B cell (primary cell): Measurements from ENCODE around the gene MBNL1. TPM values are rescaled to one million over a fixed set of nuclear protein-coding genes. Genes with fewer than 3 reads are reported as not detected.
A peak's percentile ranks its signal among the peaks of the same experiment; 100 is the strongest.

Experiments used
- ATAC-seq: fragments of 200-7000 bp; cut with Tn5 transposase; one replicate; pipeline ENCODE4 v1.10.0; 2021; ENCODE audit warnings: low read depth, mild to moderate bottlenecking, moderate number of reproducible peaks, moderate library complexity
- CTCF ChIA-PET: fragments of 350-600 bp; sonication (Branson Sonifier 250); formaldehyde crosslinking; loops from one replicate; lab custom pipeline; 2021; ENCODE audit warnings: antibody characterized with exemption, inconsistent platforms; lab: Charles Lee
- POLR2A ChIA-PET: fragments of 350-600 bp; sonication (Branson Sonifier 250); formaldehyde crosslinking; loops from one replicate; lab custom pipeline; 2021; ENCODE audit warnings: antibody characterized with exemption; lab: Charles Lee
- DNase-seq: peaks from one replicate; pipeline ENCODE4 v3.0.0; 2013
- H2AFZ ChIP-seq: 2 replicates; pipeline ENCODE4 v1.6.1; 2012; ENCODE audit warnings: mild to moderate bottlenecking, low read depth, low read length; ENCODE audit not compliant: insufficient read depth, poor library complexity, severe bottlenecking
- H3K27ac ChIP-seq, 2 donors: 1 replicate in 1 of 2; 2 replicates in 1 of 2; pipeline ENCODE4 v1.5.1; 2012 to 2013; ENCODE audit warnings: low read length in 2 of 2, mild to moderate bottlenecking in 2 of 2, moderate library complexity in 1 of 2
- H3K27me3 ChIP-seq, 4 experiments: fragments of 200-600 bp in 1 of 4; sonication (generic) in 1 of 4; replicated peaks in 1 of 4; 1 replicate in 2 of 4; 2 replicates in 2 of 4; pipeline versions ENCODE4 v1.6.1 to v1.7.0; 2013 to 2016; ENCODE audit warnings: low read length in 3 of 4, mild to moderate bottlenecking in 2 of 4, mixed read lengths in 1 of 4, moderate library complexity in 1 of 4; ENCODE audit not compliant: insufficient read depth in 4 of 4, control insufficient read depth in 3 of 4; ENCODE audit errors: control extremely low read depth in 1 of 4
- H3K36me3 ChIP-seq, 2 experiments: replicated peaks in 1 of 2; 1 replicate in 1 of 2; 2 replicates in 1 of 2; pipeline versions ENCODE4 v1.6.1 to v1.7.1; 2013; ENCODE audit warnings: low read length in 1 of 2; ENCODE audit not compliant: insufficient read depth in 2 of 2, control insufficient read depth in 1 of 2; ENCODE audit errors: control extremely low read depth in 1 of 2, extremely low read depth in 1 of 2
- H3K4me1 ChIP-seq, 2 donors: fragments of 200-600 bp in 1 of 2; sonication (generic) in 1 of 2; 1 replicate in 1 of 2; 2 replicates in 1 of 2; pipeline versions ENCODE4 v1.5.1 to v1.6.1; 2013 to 2017; ENCODE audit warnings: low read length in 2 of 2; ENCODE audit not compliant: control insufficient read depth in 2 of 2, insufficient read depth in 2 of 2
- H3K4me2 ChIP-seq: replicated peaks from 2 replicates; pipeline ENCODE3; 2012; ENCODE audit warnings: mild to moderate bottlenecking, low read depth, low read length; ENCODE audit not compliant: poor library complexity, severe bottlenecking
- H3K4me3 ChIP-seq, 5 experiments: fragments of 200-600 bp in 1 of 5; sonication (generic) in 1 of 5; 1 replicate in 3 of 5; 2 replicates in 2 of 5; pipeline versions ENCODE4 v1.5.1 to v1.7.0; 2011 to 2016; ENCODE audit warnings: low read length in 4 of 5, mild to moderate bottlenecking in 4 of 5, low read depth in 2 of 5, control low read depth in 1 of 5, moderate library complexity in 1 of 5; ENCODE audit not compliant: insufficient read depth in 1 of 5; ENCODE audit errors: control extremely low read depth in 1 of 5, extremely low read depth in 1 of 5
- H3K79me2 ChIP-seq: fragments of 200-600 bp; sonication (generic); one replicate; pipeline ENCODE4 v1.6.0; 2016; ENCODE audit warnings: low read length; ENCODE audit not compliant: control insufficient read depth, insufficient read depth
- H3K9ac ChIP-seq: fragments of 200-600 bp; sonication (generic); 2 replicates; pipeline ENCODE4 v1.6.1; 2017; ENCODE audit warnings: mild to moderate bottlenecking, low read length, moderate library complexity
- H3K9me3 ChIP-seq, 3 donors: one replicate each; pipeline versions ENCODE4 v1.6.1 to v1.7.1; 2013; ENCODE audit warnings: low read length in 2 of 3; ENCODE audit not compliant: control insufficient read depth in 2 of 3, insufficient read depth in 1 of 3; ENCODE audit errors: control extremely low read depth in 1 of 3
- H4K20me1 ChIP-seq: 2 replicates; pipeline ENCODE4 v1.6.0; 2012; ENCODE audit warnings: mild to moderate bottlenecking, low read length; ENCODE audit not compliant: insufficient read depth, control insufficient read depth, poor library complexity, severe bottlenecking
- H3K27ac Mint-ChIP-seq: one replicate; pipeline ENCODE4 v1.8.0; 2021; ENCODE audit warnings: mixed read lengths
- H3K27me3 Mint-ChIP-seq: one replicate; pipeline ENCODE4 v1.8.0; 2021; ENCODE audit warnings: mixed read lengths
- H3K4me1 Mint-ChIP-seq: one replicate; pipeline ENCODE4 v1.8.0; 2021; ENCODE audit warnings: mixed read lengths
- H3K4me3 Mint-ChIP-seq: one replicate; pipeline ENCODE4 v1.8.0; 2021; ENCODE audit warnings: mixed read lengths
- H3K9me3 Mint-ChIP-seq: one replicate; pipeline ENCODE4 v1.8.0; 2022; ENCODE audit warnings: mixed read lengths; ENCODE audit not compliant: insufficient read depth
- CTCF ChIP-seq: fragments of 200-600 bp; IDR thresholded peaks from one replicate; pipeline ENCODE4 v1.8.0; 2022; ENCODE audit warnings: antibody characterized with exemption, mild to moderate bottlenecking
- EZH2 ChIP-seq: IDR thresholded peaks from 2 replicates; pipeline ENCODE4 v1.6.1; 2012; ENCODE audit warnings: borderline replicate concordance, low read depth, mild to moderate bottlenecking, moderate library complexity, low read length; ENCODE audit not compliant: insufficient read depth, poor library complexity, severe bottlenecking
- WGBS: methylation state at CpG from one replicate; pipeline ENCODE4 v1.1.5; 2013; ENCODE audit warnings: missing lambda C conversion rate; ENCODE audit not compliant: insufficient coverage; 5-methylcytosine and 5-hydroxymethylcytosine counted together
- intact Hi-C: fragments of 100-400 bp; cut with micrococcal nuclease; formaldehyde crosslinking; loops from one replicate; pipeline ENCODE4 v1.10.0; 2022
- polyA plus RNA-seq: library from polyadenylated mRNA; depleted of rRNA; stranded (reverse); fragments of >200 nt; gene quantifications from 2 replicates; pipeline ENCODE4 v1.2.3, GENCODE V29; 2012
- total RNA-seq, 2 donors: library from RNA; stranded (reverse); fragments of 120-200 nt in 1 of 2; gene quantifications; 1 replicate in 1 of 2; 2 replicates in 1 of 2; pipeline versions ENCODE4 v1.2.3 to v1.2.4, GENCODE V29; 2013 to 2022

Gene MBNL1
- total and polyA plus RNA-seq, 2 donors (not counting 1 experiment from before 2014, with no cell fraction given), result 195 to 505 TPM

- peaks cover 17% of the 10 kb centered on the region for H4K20me1 ChIP-seq
- no peak for TF ChIP-seq CTCF
- no peak for TF ChIP-seq EZH2
- 80% methylated on average over 1 of the region's 3 CpGs for WGBS
- Mint-ChIP-seq H3K9me3 (peaks cover 2% of the 10 kb centered on the region), H3K4me1 (peaks cover 64% of the 10 kb centered on the region), H3K27me3 (no peaks in the 10 kb centered on the region), H3K4me3 (no peak overlapping the region), H3K27ac (peak overlapping the region; percentile 42)
- intact Hi-C loops, result no loop called here
- H3K27me3 ChIP-seq, result no peaks in the 10 kb centered on the region
- CTCF ChIA-PET, result interaction anchor here (1.2 to 1.6 kb wide), 2 partner anchors 143 to 145 kb away, joined by 3 to 4 read pairs; no protein-coding TSS in a partner anchor
- no peak overlapping the region for H2AFZ ChIP-seq
- H3K9ac ChIP-seq, result no peak overlapping the region
- DNase-seq (no peak), ATAC-seq (no peak)
- H3K4me3 ChIP-seq, result no peak overlapping the region
- peaks cover 33 to 43% of the 10 kb centered on the region in 2 donors for H3K4me1 ChIP-seq
- H3K79me2 ChIP-seq, result peaks cover 96% of the 10 kb centered on the region
- no peaks in the 10 kb centered on the region for H3K9me3 ChIP-seq
- peaks cover 0 to 8% of the 10 kb centered on the region in 2 experiments for H3K36me3 ChIP-seq
- POLR2A ChIA-PET, result no interaction called here
- no peak overlapping the region for H3K4me2 ChIP-seq
- H3K27ac ChIP-seq, result peak overlapping the region in 1 of 2 donors; percentile 42
These were observed 60.1 kb downstream of the MBNL1 start for GRCh38 chr3:152328841-152329240.

- Histone ChIP-seq H3K4me3 (no peak overlapping the region), H3K79me2 (peaks cover 95% of the 10 kb centered on the region), H4K20me1 (peaks cover 16% of the 10 kb centered on the region), H3K36me3 (peaks cover 0 to 7% of the 10 kb centered on the region in 2 experiments), H3K4me1 (peaks cover 38 to 55% of the 10 kb centered on the region in 2 donors), H2AFZ (no peak overlapping the region), H3K27me3 (no peaks in the 10 kb centered on the region), H3K9ac (no peak overlapping the region), H3K9me3 (no peaks in the 10 kb centered on the region), H3K27ac (peak overlapping the region in 1 of 2 donors; percentile 70), H3K4me2 (no peak overlapping the region)
- Mint-ChIP-seq H3K4me3 (no peak overlapping the region), H3K9me3 (peaks cover 2% of the 10 kb centered on the region), H3K27me3 (no peaks in the 10 kb centered on the region), H3K27ac (no peak overlapping the region), H3K4me1 (peaks cover 72% of the 10 kb centered on the region)
- no peak for DNase-seq
- POLR2A ChIA-PET, result no interaction called here
- no peak for TF ChIP-seq EZH2
- TF ChIP-seq CTCF, result no peak
- CTCF ChIA-PET, result interaction anchor here (1.3 to 2.5 kb wide), 2 partner anchors 46 to 147 kb away, joined by 4 to 10 read pairs; no protein-coding TSS in a partner anchor
- no CpG with 5 or more reads among the region's 2 CpGs for WGBS
- intact Hi-C loops, result no loop called here
- ATAC-seq, result no peak
These were observed 61.8 kb downstream of the MBNL1 start for GRCh38 chr3:152330559-152330958.
